IPS-18c (cell line): Measurements from ENCODE around the gene ZBTB22.
"Not testable (repeated sequence)": the region's sequence is repeated elsewhere in the genome, so short reads cannot be mapped to it uniquely, and the experiment has no call there.

Source experiments
- H3K4me3 ChIP-seq: 2 replicates; pipeline ENCODE4 v1.7.0; 2013; ENCODE audit warnings: low read depth, mild to moderate bottlenecking, low read length, moderate library complexity; ENCODE audit not compliant: insufficient read depth
- H3K9me3 ChIP-seq: one replicate; pipeline ENCODE4 v1.6.1; 2013; ENCODE audit warnings: mild to moderate bottlenecking, low read length, moderate library complexity; ENCODE audit not compliant: control insufficient read depth, insufficient read depth

The ZBTB22 gene

GRCh38 chr6:33317669-33318425 is at the start of gene ZBTB22:
ZBTB22 (minus strand) TSS chr6:33317744; CDS start chr6:33316916, 828 bp downstream.
- peak within 1 kb of the TSS; percentile 78 for H3K4me3 ChIP-seq

GRCh38 chr6:33367009-33367714 is 49.6 kb upstream of the ZBTB22 start:
- H3K9me3 ChIP-seq = no peaks in the 10 kb centered on the region
- no peak overlapping the region for H3K4me3 ChIP-seq

More at GRCh38 chr6:33317669-33318425, at the start of gene ZBTB22:
- peaks cover 2% of the 10 kb centered on the region for H3K9me3 ChIP-seq

GRCh38 chr6:33365206-33365971 is 47.8 kb upstream of the ZBTB22 start:
- not testable (repeated sequence) for H3K4me3 ChIP-seq

GRCh38 chr6:33364475-33365205 is 47.1 kb upstream of the ZBTB22 start:
- H3K9me3 ChIP-seq, H3K4me3 ChIP-seq: not testable (repeated sequence)

More at GRCh38 chr6:33365206-33365971, 47.8 kb upstream of the ZBTB22 start:
- H3K9me3 ChIP-seq = not testable (repeated sequence)

- H3K4me3 ChIP-seq = not testable (repeated sequence)
Observed at GRCh38 chr6:33363486-33363885, 45.9 kb upstream of the ZBTB22 start.

GRCh38 chr6:33359331-33359730 is 41.8 kb upstream of the ZBTB22 start:
- Histone ChIP-seq H3K9me3 (no peaks in the 10 kb centered on the region), H3K4me3 (no peak overlapping the region)

More at GRCh38 chr6:33363486-33363885, 45.9 kb upstream of the ZBTB22 start:
- H3K9me3 ChIP-seq = not testable (repeated sequence)

- not testable (repeated sequence) for H3K4me3 ChIP-seq, H3K9me3 ChIP-seq
Observed at GRCh38 chr6:33357160-33357871, 39.8 kb upstream of the ZBTB22 start.

- Histone ChIP-seq H3K4me3 (no peak overlapping the region), H3K9me3 (no peaks in the 10 kb centered on the region)
Observed at GRCh38 chr6:33356295-33356694, 38.8 kb upstream of the ZBTB22 start.

- H3K4me3 ChIP-seq, H3K9me3 ChIP-seq: not testable (repeated sequence)
Observed at GRCh38 chr6:33355860-33356259, 38.3 kb upstream of the ZBTB22 start.

GRCh38 chr6:33347816-33348215 is 30.3 kb upstream of the ZBTB22 start:
- Histone ChIP-seq H3K4me3 (no peak overlapping the region), H3K9me3 (no peaks in the 10 kb centered on the region)

GRCh38 chr6:33346972-33347371 is 29.4 kb upstream of the ZBTB22 start:
- H3K9me3 ChIP-seq, H3K4me3 ChIP-seq: not testable (repeated sequence)

- no peak overlapping the region for H3K4me3 ChIP-seq
Observed at GRCh38 chr6:33344701-33345697, 27.5 kb upstream of the ZBTB22 start.

GRCh38 chr6:33343953-33344611 is 26.5 kb upstream of the ZBTB22 start:
- Histone ChIP-seq H3K9me3 (no peaks in the 10 kb centered on the region), H3K4me3 (no peak overlapping the region)

More at GRCh38 chr6:33344701-33345697, 27.5 kb upstream of the ZBTB22 start:
- no peaks in the 10 kb centered on the region for H3K9me3 ChIP-seq

GRCh38 chr6:33343606-33343952 is 26.0 kb upstream of the ZBTB22 start:
- H3K4me3 ChIP-seq, H3K9me3 ChIP-seq: not testable (repeated sequence)

- Histone ChIP-seq H3K9me3 (no peaks in the 10 kb centered on the region), H3K4me3 (no peak overlapping the region)
Observed at GRCh38 chr6:33339193-33339592, 21.6 kb upstream of the ZBTB22 start.
